Stomach (tissue), 4 donors: ENCODE data around the gene ZNF682.

Experiments used
- EP300 ChIP-seq: sonication (generic); formaldehyde crosslinking; IDR thresholded peaks from one replicate; pipeline ENCODE4 v1.6.1; 2017; ENCODE audit warnings: antibody characterized with exemption
- POLR2AphosphoS5 ChIP-seq, 3 donors: sonication (generic); formaldehyde crosslinking; IDR thresholded peaks; one replicate each; pipeline ENCODE4 v1.6.1; 2016; ENCODE audit warnings: antibody characterized with exemption in 3 of 3
- TF ChIP-seq, protein P1 (sequence below), 7 experiments: fragments of 450-650 bp in 4 of 7; fragments of 200-600 bp in 3 of 7; sonication (generic) in 3 of 7; IDR thresholded peaks; one replicate each; pipeline ENCODE4 v1.5.1; 2016 to 2019; ENCODE audit warnings: antibody characterized with exemption in 7 of 7, control low read depth in 2 of 7, mild to moderate bottlenecking in 1 of 7

DNA sequence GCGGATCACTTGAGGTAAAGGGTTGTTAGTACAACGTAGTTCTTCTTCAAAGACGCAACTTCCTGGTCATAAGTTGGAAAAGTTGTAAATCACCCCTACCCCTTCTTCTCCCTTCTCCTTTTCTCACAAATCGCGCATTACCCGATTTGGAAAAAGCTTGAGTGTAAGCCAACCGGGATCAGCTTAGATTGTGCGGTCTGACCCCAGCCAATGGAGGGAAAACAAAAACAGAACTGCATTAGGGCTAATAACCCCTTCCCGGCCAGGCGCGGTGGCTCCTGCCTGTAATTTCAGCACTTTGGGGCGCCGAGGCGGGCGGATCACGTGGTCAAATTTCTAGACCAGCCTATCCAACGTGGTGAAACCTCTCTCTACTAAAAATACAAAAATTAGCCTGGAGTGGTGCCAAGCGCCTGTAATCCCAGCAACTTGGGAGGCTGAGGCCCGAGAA lies 39.3 kb upstream of the ZNF682 start:
- TF ChIP-seq POLR2AphosphoS5 (IDR thresholded peaks at IDR 0.05) (no peak), EP300 (no peak)
- TF ChIP-seq, protein P1, sequence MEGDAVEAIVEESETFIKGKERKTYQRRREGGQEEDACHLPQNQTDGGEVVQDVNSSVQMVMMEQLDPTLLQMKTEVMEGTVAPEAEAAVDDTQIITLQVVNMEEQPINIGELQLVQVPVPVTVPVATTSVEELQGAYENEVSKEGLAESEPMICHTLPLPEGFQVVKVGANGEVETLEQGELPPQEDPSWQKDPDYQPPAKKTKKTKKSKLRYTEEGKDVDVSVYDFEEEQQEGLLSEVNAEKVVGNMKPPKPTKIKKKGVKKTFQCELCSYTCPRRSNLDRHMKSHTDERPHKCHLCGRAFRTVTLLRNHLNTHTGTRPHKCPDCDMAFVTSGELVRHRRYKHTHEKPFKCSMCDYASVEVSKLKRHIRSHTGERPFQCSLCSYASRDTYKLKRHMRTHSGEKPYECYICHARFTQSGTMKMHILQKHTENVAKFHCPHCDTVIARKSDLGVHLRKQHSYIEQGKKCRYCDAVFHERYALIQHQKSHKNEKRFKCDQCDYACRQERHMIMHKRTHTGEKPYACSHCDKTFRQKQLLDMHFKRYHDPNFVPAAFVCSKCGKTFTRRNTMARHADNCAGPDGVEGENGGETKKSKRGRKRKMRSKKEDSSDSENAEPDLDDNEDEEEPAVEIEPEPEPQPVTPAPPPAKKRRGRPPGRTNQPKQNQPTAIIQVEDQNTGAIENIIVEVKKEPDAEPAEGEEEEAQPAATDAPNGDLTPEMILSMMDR (IDR thresholded peaks at IDR 0.05): no peak
